GM19463 (cell line): ENCODE data around the gene C1QTNF9B.
"Not testable (repeated sequence)": the region's sequence is repeated elsewhere in the genome, so short reads cannot be mapped to it uniquely, and the experiment has no call there.

Experiments
- ATAC-seq: cut with Tn5 transposase; IDR thresholded peaks from one replicate; pipeline ENCODE4 v1.9.1; 2021; ENCODE audit warnings: mild to moderate bottlenecking, moderate library complexity; ENCODE audit not compliant: unreplicated experiment

Gene C1QTNF9B

DNA sequence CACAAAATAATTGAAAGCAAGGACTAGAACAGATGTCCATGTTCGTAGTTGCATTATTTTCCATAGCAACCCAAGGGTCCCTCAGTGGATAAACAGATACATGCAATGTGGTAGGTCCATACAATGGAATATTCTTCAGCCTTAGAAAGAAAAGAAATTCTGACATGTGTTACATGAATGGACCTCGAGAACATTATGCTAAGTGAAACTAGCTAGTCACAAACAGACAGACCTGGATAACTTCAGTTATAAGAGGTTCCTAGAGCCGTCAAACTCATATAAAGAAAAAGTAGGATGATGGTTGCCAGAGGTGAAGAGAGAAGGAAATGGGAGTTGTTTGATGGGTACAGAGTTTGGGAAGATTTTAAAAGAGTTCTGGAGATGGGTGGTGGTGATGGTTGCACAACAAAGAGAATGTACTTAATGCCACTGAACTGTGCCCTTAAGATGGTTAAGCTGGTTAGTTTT is at the start of gene C1QTNF9B:
TSS of gene C1QTNF9B (minus strand) at position 51 of the 468 bp plus-strand sequence.
- not testable (repeated sequence) for ATAC-seq

DNA sequence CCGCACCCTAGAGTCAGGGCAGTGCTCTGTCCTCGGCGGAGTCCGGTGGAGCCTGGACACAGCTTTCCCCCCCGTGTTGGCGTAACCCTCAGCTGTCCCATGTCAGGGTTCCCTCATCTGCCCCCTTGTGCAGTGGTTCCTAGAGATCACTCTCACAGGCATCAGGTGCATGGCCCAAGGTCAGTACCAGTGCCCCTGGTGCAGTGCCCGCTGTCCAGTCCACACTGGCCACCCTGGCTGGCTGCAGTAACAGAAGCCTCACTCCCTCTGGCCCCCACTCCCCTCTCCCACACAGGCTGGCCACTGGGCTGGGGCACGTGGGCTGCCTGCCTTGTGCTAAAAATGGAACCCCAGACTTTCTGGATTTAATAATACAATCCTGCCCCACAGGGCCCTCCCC is 49.6 kb upstream of the C1QTNF9B start:
- ATAC-seq, result no peak

DNA sequence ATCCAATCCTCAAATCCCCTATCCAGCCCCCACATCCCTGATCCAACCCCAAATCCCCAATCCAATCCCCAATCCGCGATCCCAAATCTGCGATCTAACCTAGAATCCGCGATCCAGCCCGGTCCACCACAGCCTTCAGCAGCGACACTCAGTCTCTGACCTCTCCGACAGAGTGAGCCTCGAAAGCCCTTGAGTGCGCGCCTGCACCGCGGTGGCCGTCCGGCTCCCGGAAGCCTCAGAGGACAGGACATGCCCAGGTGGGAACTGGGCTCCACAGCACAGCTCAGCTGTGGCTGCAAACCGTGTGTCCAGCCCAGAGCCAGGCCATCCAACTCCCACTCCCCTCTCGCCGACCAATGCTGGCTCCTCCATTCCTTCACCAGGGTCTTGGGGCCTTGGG is 48.8 kb upstream of the C1QTNF9B start:
- no peak for ATAC-seq

DNA sequence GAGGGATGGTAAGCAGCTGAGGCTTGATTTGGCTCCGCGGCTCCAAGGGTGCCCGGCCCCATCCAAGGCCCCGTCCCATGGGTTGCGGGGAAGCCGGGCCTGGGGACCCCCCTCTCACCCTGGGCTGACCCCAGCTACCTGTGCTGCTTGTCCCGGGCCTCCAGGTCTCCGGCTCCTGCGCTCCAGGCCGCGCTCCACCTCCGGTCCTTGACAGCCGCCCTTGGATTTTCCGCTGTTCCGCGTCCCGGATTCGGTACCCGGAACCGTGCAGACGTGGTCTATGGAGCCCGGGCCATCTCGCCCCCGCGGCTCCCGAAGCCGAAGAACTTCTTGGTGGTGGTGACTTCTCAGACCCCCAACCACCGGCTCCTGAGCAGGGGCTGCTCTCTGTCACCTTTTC is 48.3 kb upstream of the C1QTNF9B start:
- ATAC-seq, result no peak

DNA sequence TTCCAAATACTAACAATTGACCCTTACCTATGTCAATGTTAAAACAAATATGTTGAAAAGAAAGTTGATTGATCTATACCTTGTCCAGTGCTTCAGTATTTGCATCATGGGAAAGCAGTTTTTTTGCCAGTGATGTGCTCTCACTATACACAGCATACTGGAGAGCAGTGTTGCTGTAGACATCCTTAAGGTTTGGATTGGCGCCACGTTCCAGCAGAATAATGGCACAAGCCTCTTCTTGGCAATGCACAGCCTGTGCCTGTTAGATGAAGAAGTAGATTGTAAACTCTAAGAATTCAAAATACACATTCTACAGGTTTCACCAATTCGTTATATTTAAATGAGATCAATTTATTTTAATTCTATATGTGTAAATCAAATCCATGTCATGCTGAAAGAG is 43.9 kb upstream of the C1QTNF9B start:
- no peak for ATAC-seq

DNA sequence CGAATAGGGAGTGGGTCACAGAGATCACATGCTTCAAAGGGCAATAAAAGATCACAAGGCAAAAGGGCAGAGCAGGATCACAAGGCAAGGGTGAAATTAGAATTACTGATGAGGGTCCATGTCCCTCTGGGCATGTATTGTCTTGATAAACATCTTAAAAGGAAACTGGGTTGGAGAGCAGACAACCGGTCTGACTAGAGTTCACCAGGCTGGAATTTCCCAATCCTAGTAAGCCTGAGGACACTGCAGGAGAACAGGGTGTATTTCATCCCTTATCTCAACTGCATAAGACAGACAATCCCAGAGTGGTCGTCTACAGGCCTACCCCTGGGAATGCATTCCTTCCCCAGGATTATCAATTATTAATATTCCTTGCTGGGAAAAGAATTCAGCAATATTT is 42.4 kb upstream of the C1QTNF9B start:
- not testable (repeated sequence) for ATAC-seq

DNA sequence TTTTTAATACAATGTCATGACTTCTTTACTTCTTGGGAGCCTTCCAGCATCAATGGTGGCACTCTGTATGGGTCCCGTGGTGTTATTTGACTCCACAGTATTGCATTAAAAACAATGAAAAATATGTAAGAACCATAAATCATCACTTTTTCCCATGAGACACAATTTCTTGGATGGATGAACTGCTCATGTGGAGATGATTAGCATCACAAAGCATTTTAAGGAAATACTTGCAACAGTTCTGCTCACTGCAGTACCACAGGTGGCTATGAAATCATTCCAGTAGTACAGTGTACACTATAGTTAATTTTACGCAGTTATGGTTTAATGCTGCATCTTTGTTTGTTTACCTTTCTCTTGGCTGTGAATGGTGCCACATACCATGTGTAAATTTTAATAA is 37.2 kb upstream of the C1QTNF9B start:
- ATAC-seq, result no peak

DNA sequence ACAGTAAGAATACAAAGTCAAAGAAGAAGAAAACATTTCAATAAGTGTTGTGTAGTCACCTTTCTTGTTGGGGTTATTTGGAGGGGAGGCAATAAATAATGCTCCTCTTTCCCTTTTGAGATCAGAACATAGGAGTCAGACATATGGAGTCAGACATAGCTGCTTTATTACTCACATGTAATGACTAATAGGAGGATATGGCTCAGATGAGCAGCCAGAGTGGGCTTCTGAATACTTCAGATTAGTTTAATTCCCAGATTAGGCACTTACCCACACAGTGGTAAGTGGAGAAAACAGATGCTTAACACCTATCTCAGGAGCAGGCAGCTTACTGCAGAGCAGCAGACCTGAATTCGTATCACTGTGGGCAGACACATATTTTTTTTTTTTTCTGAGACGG is 31.7 kb upstream of the C1QTNF9B start:
- no peak for ATAC-seq

DNA sequence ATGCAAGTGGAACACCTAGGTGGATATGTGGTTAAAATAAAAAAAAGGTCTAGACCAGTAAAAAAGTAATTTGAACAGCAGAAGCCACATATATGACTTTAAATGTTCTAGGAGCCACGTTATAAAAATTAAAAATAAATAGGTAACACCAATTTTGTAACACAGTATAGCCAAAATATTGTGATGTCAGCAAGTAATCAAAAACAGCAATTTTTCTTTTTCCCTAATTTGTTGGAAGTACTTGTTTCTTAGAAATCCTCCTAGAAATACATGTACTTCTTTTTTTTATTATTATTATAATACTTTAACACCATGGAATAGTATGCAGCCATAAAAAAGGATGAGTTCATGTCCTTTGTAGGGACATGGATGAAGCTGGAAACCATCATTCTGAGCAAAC is 25.7 kb upstream of the C1QTNF9B start:
- no peak for ATAC-seq

DNA sequence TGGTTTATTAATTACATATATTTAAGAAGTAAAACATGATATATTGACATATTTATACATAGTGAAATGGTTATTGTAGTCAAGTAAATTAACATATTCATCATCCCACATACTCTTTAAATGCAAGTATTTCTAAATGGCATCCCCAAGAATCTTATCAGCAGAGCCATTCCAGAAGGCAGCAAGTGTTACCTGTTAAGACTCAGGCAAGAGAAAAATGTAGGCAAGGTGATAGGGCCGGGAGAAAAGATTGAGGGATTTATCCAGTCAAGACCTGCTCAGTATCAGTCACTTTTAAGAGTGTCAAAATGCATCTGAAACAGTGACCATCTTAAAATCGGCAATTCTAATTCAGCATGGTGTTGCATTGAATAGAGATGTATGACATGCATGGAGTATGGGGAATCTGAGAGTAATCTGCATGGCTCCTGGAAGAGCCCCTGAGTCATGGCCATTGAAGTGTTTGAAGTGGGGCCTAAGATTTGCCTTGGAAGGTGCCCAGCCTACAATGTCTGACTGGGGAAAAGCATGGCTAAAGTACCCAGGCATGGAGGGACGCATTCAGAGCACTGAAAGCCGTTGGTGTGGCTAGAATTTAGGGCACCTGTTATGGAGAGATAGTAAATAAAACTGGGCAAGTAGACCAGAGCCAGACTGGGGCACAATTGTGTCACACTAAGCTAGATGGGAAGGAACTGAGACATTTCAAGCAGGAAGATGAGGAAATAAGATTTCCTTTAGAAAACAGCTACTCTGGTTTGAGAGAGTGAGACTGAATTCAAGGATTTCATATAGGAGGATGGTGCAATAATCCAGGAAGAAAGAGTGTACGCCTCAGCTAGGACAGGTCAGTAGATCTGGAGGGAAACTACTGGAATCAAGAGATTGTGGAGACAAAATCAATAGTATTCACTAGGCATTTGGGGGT is 25.0 kb upstream of the C1QTNF9B start:
- no peak for ATAC-seq

DNA sequence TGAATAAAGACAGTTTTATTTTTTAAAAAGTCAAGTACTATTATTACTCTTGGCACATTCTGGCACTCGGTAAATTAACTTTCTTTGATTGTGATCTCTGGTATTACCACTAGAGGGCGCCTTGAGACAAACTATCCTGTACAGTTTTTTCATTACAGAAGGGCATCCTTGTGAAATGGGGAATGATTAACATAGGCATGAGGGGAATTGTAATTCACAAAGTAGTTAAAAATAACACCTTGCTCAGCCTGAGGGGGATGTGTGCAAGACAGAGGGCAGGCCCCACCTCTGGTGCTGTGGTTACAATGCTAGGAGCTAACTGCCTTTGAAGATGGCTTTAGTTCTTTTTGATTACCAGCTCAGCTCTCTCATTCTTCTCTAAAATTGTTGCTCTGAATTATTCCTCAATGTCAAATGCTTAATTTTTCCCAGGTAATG is 24.2 kb upstream of the C1QTNF9B start:
- peak; percentile 56 for ATAC-seq

DNA sequence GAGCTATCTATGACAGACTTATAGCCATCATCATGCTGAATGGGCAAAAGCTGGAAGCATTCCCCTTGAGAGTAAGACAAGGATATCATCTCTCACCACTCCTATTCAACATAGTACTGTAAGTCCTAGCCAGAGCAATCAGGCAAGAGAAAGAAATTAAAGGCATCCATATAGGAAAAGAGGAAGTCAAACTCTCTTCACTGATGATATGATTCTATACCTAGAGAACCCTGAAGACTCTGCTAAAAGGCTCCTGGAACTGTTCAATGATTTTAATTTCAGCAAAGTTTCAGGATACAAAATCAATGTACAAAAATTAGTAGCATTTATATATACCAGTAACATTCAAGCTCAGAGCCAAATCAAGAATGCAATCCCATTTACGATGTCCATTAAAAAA is 21.7 kb upstream of the C1QTNF9B start:
- no peak for ATAC-seq

DNA sequence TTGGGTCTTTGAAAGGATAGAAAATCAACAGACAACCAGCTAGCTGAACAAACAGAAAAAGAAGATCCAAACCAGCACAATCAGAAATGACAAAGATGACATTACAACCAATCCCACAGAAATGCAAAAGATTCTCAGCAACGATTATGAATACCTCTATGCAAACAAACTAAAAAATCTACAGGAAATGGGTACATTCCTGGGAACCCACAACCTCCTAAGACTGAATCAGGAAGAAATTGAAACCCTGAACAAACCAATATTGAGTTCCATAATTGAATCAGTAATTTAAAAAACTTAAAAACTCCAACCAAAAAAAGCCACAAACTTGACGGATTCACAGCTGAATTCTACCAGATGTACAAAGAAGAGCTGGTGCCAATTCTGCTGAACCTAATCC is 20.9 kb upstream of the C1QTNF9B start:
- ATAC-seq, result no peak

GRCh38 chr13:23915308-23915707 is 18.0 kb upstream of the C1QTNF9B start:
- no peak for ATAC-seq

DNA sequence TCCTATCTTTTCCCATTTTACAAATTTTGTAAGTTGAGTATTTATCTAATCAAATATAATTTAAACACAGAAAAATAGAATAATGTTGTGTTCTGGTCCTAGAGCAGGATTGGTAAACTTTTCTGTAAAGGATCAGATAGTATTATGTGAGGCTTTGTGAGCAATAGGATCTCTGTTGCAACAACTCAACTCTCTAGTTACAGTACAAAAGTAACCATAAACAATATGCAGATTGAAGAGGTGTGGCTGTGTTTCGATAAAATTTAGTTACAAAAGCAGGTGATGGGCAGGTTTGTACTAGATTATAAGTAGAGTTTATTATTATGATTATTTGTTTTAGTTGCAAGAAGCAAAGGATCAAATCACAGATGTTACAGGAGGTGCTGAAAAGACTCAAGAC is 15.2 kb upstream of the C1QTNF9B start:
- no peak for ATAC-seq

- no peak for ATAC-seq
Measured at GRCh38 chr13:23909606-23910005, 12.3 kb upstream of the C1QTNF9B start.

GRCh38 chr13:23905766-23906165 is 8.5 kb upstream of the C1QTNF9B start:
- ATAC-seq, result no peak

DNA sequence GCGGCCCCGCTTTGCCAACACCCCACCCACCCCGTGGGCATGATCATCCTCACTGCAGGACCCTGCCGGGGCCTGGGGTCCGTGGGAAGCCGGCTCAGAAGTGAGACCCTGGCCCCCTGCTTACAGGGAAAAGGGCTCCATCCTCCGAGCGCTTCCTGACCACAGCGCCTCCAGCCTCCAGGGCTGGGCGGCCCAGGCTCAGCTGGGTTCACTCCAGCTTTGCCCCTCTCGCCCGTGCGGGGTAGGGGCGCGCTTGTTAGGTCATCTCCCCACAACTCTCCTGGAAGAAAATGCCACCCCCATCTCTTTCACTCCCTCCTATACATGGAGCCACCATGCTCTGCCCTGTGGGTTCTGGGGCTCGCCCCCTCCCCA is 6.6 kb upstream of the C1QTNF9B start:
- no peak for ATAC-seq

GRCh38 chr13:23902975-23903905 is 5.9 kb upstream of the C1QTNF9B start:
- no peak for ATAC-seq

DNA sequence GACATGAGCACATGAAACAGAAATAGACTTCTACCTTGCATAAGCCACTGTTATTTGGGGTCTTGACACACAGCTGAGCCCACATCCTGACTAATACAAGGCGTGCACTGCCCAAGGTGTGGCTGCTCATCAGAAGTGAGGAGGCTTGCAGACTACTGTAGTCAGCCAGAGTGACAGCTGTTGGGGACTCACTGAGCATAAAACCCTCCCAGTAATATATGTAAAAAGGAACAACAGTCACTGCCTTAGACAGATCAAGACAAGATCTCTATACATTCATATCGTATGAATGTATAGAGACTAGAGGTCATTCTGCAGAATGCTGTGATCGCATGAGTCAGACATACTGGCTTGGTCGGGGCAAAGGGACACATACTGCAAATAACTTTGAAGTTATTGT is 4.1 kb upstream of the C1QTNF9B start:
- ATAC-seq, result no peak

GRCh38 chr13:23899555-23899954 is 2.3 kb upstream of the C1QTNF9B start:
- no peak for ATAC-seq

DNA sequence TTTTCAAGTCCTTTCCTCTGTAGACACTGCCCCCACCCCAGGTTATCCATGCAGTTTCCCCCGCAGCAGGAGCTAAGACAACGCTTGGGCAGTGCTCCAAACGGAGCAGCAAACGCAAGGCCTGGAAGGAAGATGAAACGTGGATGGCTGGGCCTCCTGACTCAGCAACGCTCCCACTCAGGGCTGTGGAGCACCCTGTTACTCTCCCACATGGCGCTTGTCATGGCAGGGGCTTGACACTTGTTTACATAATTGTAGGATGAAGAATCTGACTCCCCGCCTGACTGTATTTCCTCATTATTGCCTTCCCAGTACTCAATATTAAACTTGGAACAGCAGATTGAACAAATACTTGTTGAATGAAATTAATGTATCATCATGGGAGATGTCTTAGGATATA is 799 bp upstream of the C1QTNF9B start:
- ATAC-seq, result no peak
